GM23338 (cell line): Measurements from ENCODE around the gene RTP5.

Experiments used
- EZH2 ChIP-seq: fragments of 200-600 bp; sonication (generic); IDR thresholded peaks from one replicate; pipeline ENCODE4 v1.8.0; 2017; ENCODE audit warnings: antibody characterized with exemption, mild to moderate bottlenecking, low read depth; ENCODE audit not compliant: unreplicated experiment
- EZH2phosphoT487 ChIP-seq: fragments of 200-600 bp; sonication (generic); IDR thresholded peaks from one replicate; pipeline ENCODE4 v1.8.1; 2018; ENCODE audit warnings: antibody characterized with exemption; ENCODE audit not compliant: unreplicated experiment
- POLR2AphosphoS5 ChIP-seq: IDR thresholded peaks from 2 replicates; pipeline ENCODE4 v1.6.1; 2016; ENCODE audit warnings: antibody characterized with exemption, low read depth
- TF ChIP-seq, protein P1 (sequence below), 2 experiments: fragments of 200-600 bp in 1 of 2; sonication (generic) in 1 of 2; conservative IDR thresholded peaks; 2 replicates each; pipeline versions ENCODE4 v1.5.1 to v1.6.1; 2016 to 2017; ENCODE audit warnings: antibody characterized with exemption in 2 of 2, low read depth in 2 of 2, mild to moderate bottlenecking in 2 of 2, moderate library complexity in 1 of 2
- TF ChIP-seq, protein P2 (sequence below): IDR thresholded peaks from one replicate; pipeline ENCODE4 v1.6.1; 2018; ENCODE audit warnings: antibody characterized with exemption; ENCODE audit not compliant: unreplicated experiment

GRCh38 chr2:241886840-241887447, 17.4 kb downstream of the RTP5 start:
- TF ChIP-seq, protein P1, sequence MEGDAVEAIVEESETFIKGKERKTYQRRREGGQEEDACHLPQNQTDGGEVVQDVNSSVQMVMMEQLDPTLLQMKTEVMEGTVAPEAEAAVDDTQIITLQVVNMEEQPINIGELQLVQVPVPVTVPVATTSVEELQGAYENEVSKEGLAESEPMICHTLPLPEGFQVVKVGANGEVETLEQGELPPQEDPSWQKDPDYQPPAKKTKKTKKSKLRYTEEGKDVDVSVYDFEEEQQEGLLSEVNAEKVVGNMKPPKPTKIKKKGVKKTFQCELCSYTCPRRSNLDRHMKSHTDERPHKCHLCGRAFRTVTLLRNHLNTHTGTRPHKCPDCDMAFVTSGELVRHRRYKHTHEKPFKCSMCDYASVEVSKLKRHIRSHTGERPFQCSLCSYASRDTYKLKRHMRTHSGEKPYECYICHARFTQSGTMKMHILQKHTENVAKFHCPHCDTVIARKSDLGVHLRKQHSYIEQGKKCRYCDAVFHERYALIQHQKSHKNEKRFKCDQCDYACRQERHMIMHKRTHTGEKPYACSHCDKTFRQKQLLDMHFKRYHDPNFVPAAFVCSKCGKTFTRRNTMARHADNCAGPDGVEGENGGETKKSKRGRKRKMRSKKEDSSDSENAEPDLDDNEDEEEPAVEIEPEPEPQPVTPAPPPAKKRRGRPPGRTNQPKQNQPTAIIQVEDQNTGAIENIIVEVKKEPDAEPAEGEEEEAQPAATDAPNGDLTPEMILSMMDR (conservative IDR thresholded peaks at IDR 0.05; ENCODE audit: low read depth in 2 of 2) = no peak
- TF ChIP-seq POLR2AphosphoS5 (no peak), EZH2phosphoT487 (no peak), EZH2 (no peak)
- TF ChIP-seq, protein P2, sequence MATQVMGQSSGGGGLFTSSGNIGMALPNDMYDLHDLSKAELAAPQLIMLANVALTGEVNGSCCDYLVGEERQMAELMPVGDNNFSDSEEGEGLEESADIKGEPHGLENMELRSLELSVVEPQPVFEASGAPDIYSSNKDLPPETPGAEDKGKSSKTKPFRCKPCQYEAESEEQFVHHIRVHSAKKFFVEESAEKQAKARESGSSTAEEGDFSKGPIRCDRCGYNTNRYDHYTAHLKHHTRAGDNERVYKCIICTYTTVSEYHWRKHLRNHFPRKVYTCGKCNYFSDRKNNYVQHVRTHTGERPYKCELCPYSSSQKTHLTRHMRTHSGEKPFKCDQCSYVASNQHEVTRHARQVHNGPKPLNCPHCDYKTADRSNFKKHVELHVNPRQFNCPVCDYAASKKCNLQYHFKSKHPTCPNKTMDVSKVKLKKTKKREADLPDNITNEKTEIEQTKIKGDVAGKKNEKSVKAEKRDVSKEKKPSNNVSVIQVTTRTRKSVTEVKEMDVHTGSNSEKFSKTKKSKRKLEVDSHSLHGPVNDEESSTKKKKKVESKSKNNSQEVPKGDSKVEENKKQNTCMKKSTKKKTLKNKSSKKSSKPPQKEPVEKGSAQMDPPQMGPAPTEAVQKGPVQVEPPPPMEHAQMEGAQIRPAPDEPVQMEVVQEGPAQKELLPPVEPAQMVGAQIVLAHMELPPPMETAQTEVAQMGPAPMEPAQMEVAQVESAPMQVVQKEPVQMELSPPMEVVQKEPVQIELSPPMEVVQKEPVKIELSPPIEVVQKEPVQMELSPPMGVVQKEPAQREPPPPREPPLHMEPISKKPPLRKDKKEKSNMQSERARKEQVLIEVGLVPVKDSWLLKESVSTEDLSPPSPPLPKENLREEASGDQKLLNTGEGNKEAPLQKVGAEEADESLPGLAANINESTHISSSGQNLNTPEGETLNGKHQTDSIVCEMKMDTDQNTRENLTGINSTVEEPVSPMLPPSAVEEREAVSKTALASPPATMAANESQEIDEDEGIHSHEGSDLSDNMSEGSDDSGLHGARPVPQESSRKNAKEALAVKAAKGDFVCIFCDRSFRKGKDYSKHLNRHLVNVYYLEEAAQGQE = no peak
